BE2C (cell line): ENCODE results near the gene METTL16.
"Not testable (repeated sequence)": the region's sequence is repeated elsewhere in the genome, so short reads cannot be mapped to it uniquely, and the experiment has no call there.

Source experiments
- DNase-seq: peaks from one replicate; pipeline ENCODE4 v3.0.0-alpha.2; 2020
- H3K27me3 ChIP-seq: fragments of 250-450 bp; sonication (Bioruptor Pico); 2 replicates; pipeline ENCODE4 v1.5.1; 2020; ENCODE audit warnings: mild to moderate bottlenecking
- H3K36me3 ChIP-seq: fragments of 250-450 bp; sonication (Bioruptor Pico); 2 replicates; pipeline ENCODE4 v1.5.1; 2020; ENCODE audit warnings: mild to moderate bottlenecking
- H3K4me1 ChIP-seq: fragments of 250-450 bp; sonication (Bioruptor Pico); 2 replicates; pipeline ENCODE4 v1.5.1; 2020
- H3K4me3 ChIP-seq: 2 replicates; pipeline ENCODE4 v1.5.1; 2011; ENCODE audit warnings: low read depth, low read length
- H3K9me3 ChIP-seq: fragments of 250-450 bp; sonication (Bioruptor Pico); 2 replicates; pipeline ENCODE4 v1.5.1; 2020
- TF ChIP-seq, protein P1 (sequence below): IDR thresholded peaks from 2 replicates; pipeline ENCODE4 v1.5.1; 2012; ENCODE audit warnings: mild to moderate bottlenecking, low read depth, low read length

The METTL16 gene

GRCh38 chr17:2547176-2547575 lies 35.5 kb upstream of the METTL16 start:
- H3K9me3 ChIP-seq = no peaks in the 10 kb centered on the region
- DNase-seq = peak; percentile 36
- H3K4me3 ChIP-seq = peak overlapping the region; percentile 38
- no peaks in the 10 kb centered on the region for H3K27me3 ChIP-seq
- H3K36me3 ChIP-seq = no peaks in the 10 kb centered on the region
- no peaks in the 10 kb centered on the region for H3K4me1 ChIP-seq
- TF ChIP-seq, protein P1, sequence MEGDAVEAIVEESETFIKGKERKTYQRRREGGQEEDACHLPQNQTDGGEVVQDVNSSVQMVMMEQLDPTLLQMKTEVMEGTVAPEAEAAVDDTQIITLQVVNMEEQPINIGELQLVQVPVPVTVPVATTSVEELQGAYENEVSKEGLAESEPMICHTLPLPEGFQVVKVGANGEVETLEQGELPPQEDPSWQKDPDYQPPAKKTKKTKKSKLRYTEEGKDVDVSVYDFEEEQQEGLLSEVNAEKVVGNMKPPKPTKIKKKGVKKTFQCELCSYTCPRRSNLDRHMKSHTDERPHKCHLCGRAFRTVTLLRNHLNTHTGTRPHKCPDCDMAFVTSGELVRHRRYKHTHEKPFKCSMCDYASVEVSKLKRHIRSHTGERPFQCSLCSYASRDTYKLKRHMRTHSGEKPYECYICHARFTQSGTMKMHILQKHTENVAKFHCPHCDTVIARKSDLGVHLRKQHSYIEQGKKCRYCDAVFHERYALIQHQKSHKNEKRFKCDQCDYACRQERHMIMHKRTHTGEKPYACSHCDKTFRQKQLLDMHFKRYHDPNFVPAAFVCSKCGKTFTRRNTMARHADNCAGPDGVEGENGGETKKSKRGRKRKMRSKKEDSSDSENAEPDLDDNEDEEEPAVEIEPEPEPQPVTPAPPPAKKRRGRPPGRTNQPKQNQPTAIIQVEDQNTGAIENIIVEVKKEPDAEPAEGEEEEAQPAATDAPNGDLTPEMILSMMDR = no peak

GRCh38 chr17:2545393-2545792 lies 33.7 kb upstream of the METTL16 start:
- no peaks in the 10 kb centered on the region for H3K9me3 ChIP-seq
- no peaks in the 10 kb centered on the region for H3K27me3 ChIP-seq
- H3K4me3 ChIP-seq = no peak overlapping the region
- no peaks in the 10 kb centered on the region for H3K36me3 ChIP-seq
- TF ChIP-seq, protein P1 = no peak
- DNase-seq = no peak
- H3K4me1 ChIP-seq = no peaks in the 10 kb centered on the region

GRCh38 chr17:2542456-2542855 lies 30.8 kb upstream of the METTL16 start:
- TF ChIP-seq, protein P1 = no peak
- H3K36me3 ChIP-seq = no peaks in the 10 kb centered on the region
- no peaks in the 10 kb centered on the region for H3K9me3 ChIP-seq
- H3K4me3 ChIP-seq = no peak overlapping the region
- no peaks in the 10 kb centered on the region for H3K27me3 ChIP-seq
- no peaks in the 10 kb centered on the region for H3K4me1 ChIP-seq
- no peak for DNase-seq

GRCh38 chr17:2542056-2542455 lies 30.4 kb upstream of the METTL16 start:
- Histone ChIP-seq H3K27me3 (no peaks in the 10 kb centered on the region), H3K4me1 (no peaks in the 10 kb centered on the region), H3K9me3 (no peaks in the 10 kb centered on the region), H3K36me3 (no peaks in the 10 kb centered on the region), H3K4me3 (no peak overlapping the region)
- TF ChIP-seq, protein P1 = no peak
- DNase-seq = no peak

DNA sequence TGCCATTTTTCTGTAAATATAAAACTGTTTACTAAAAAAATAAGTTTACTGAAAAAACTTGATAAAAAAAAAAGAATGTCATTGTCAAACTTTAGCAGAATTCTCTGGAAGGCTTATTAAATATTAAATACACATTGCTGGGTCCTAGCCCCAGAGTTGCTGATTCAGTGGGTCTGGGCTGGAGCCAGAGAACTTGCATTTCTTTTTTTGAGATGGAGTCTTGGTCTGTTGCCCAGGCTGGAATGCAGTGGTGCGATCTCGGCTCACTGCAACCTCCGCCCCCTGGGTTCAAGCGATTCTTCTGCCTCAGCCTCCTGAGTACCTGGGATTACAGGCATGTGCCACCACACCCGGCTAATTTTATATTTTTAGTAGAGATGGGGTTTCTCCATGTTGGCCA lies 25.9 kb upstream of the METTL16 start:
- H3K36me3 ChIP-seq, H3K4me1 ChIP-seq, DNase-seq, H3K9me3 ChIP-seq, H3K27me3 ChIP-seq, H3K4me3 ChIP-seq: not testable (repeated sequence)

GRCh38 chr17:2532146-2532720 lies 20.5 kb upstream of the METTL16 start:
- no peak for DNase-seq
- no peak overlapping the region for H3K4me3 ChIP-seq
- H3K4me1 ChIP-seq = no peaks in the 10 kb centered on the region
- no peaks in the 10 kb centered on the region for H3K36me3 ChIP-seq
- H3K27me3 ChIP-seq = no peaks in the 10 kb centered on the region
- TF ChIP-seq, protein P1 = no peak
- H3K9me3 ChIP-seq = no peaks in the 10 kb centered on the region

- DNase-seq, H3K4me3 ChIP-seq, H3K36me3 ChIP-seq, H3K27me3 ChIP-seq, H3K9me3 ChIP-seq, H3K4me1 ChIP-seq: not testable (repeated sequence)
Observed at GRCh38 chr17:2531243-2531954, 19.7 kb upstream of the METTL16 start.

DNA sequence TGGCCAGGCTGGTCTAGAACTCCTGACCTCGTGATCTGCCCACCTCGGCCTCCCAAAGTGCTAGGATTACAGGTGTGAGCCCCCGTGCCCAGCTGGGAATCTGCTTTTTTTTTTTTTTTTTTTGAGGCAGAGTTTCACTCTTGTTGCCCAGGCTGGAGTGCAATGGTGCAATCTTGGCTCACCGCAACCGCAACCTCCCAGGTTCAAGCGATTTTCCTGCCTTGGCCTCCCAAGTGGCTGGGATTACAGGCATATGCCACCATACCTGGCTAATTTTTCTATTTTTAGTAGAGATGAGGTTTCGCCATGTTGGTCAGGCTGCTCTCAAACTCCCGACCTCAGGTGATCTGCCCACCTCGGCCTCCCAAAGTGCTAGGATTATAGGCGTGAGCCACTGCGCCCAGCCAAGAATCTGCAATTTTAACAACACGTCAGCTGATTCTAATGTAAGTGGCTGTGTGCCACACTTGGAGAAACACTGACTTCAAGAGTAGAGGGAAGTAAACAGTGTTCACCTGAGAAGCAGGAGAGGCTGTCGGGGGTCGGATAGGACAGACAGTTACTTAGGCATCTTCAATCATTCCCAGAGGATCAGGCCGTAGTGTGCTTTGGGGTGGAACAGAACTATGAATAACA lies 10.2 kb upstream of the METTL16 start:
- H3K36me3 ChIP-seq, DNase-seq, H3K4me3 ChIP-seq, H3K27me3 ChIP-seq, H3K4me1 ChIP-seq, H3K9me3 ChIP-seq: not testable (repeated sequence)
